Neuronal stem cell (in vitro differentiated cells): Measurements from ENCODE around the gene TMEM187.

Source experiments
- DNase-seq: peaks from one replicate; pipeline ENCODE4 v3.0.0-alpha.2; 2013; ENCODE audit warnings: low spot score
- H2AFZ ChIP-seq: one replicate; pipeline ENCODE4 v1.6.1; 2013; ENCODE audit warnings: mild to moderate bottlenecking, low read length, inconsistent platforms
- H2AK5ac ChIP-seq: 2 replicates; pipeline ENCODE4 v1.6.1; 2013; ENCODE audit warnings: low read depth, mild to moderate bottlenecking, inconsistent platforms, low read length, moderate library complexity, mixed read lengths
- H2BK120ac ChIP-seq: 2 replicates; pipeline ENCODE4 v1.6.1; 2013; ENCODE audit warnings: low read depth, mild to moderate bottlenecking, inconsistent platforms, low read length, moderate library complexity, mixed read lengths
- H2BK12ac ChIP-seq: one replicate; pipeline ENCODE4 v1.6.1; 2013; ENCODE audit warnings: low read length, inconsistent platforms
- H2BK15ac ChIP-seq: 2 replicates; pipeline ENCODE4 v1.6.1; 2013; ENCODE audit warnings: mild to moderate bottlenecking, low read length, inconsistent platforms, mixed read lengths
- H2BK5ac ChIP-seq: one replicate; pipeline ENCODE4 v1.6.1; 2013; ENCODE audit warnings: inconsistent platforms, mild to moderate bottlenecking, low read length, moderate library complexity
- H3K14ac ChIP-seq: one replicate; pipeline ENCODE4 v1.6.1; 2013; ENCODE audit warnings: low read length, inconsistent platforms
- H3K18ac ChIP-seq: 2 replicates; pipeline ENCODE4 v1.6.1; 2013; ENCODE audit warnings: low read length, inconsistent platforms
- H3K23ac ChIP-seq: 2 replicates; pipeline ENCODE4 v1.6.1; 2013; ENCODE audit warnings: low read depth, mild to moderate bottlenecking, mixed read lengths, low read length, inconsistent platforms; ENCODE audit not compliant: poor library complexity
- H3K27ac ChIP-seq: replicated peaks from 3 replicates; pipeline ENCODE4 v1.5.1; 2013; ENCODE audit warnings: low read length, inconsistent platforms
- H3K27me3 ChIP-seq, 3 experiments: 2 replicates each; pipeline ENCODE4 v1.6.1; 2013; ENCODE audit warnings: low read length in 3 of 3, mild to moderate bottlenecking in 2 of 3, inconsistent platforms in 1 of 3, low read depth in 1 of 3, mixed read lengths in 1 of 3, moderate library complexity in 1 of 3; ENCODE audit not compliant: control insufficient read depth in 3 of 3, insufficient read depth in 3 of 3
- H3K36me3 ChIP-seq, 2 donors: replicated peaks in 1 of 2; 2 replicates each; pipeline ENCODE4 v1.6.1; 2013; ENCODE audit warnings: low read length in 2 of 2; ENCODE audit not compliant: control insufficient read depth in 2 of 2, insufficient read depth in 2 of 2
- H3K4ac ChIP-seq: 2 replicates; pipeline ENCODE4 v1.6.1; 2013; ENCODE audit warnings: inconsistent platforms, mild to moderate bottlenecking, low read length, moderate library complexity
- H3K4me1 ChIP-seq, 2 donors: 1 replicate in 1 of 2; 2 replicates in 1 of 2; pipeline ENCODE4 v1.6.1; 2013; ENCODE audit warnings: low read length in 2 of 2, low read depth in 1 of 2; ENCODE audit not compliant: control insufficient read depth in 2 of 2, insufficient read depth in 1 of 2
- H3K4me2 ChIP-seq: one replicate; pipeline ENCODE4 v1.6.1; 2013; ENCODE audit warnings: mild to moderate bottlenecking, low read length, inconsistent platforms; ENCODE audit not compliant: insufficient read depth, poor library complexity, severe bottlenecking
- H3K4me3 ChIP-seq, 2 donors: 2 replicates each; pipeline ENCODE4 v1.5.1; 2013; ENCODE audit warnings: low read length in 2 of 2, mild to moderate bottlenecking in 2 of 2, inconsistent platforms in 1 of 2, moderate library complexity in 1 of 2
- H3K79me1 ChIP-seq: one replicate; pipeline ENCODE4 v1.6.1; 2013; ENCODE audit warnings: low read depth, mild to moderate bottlenecking, inconsistent platforms, low read length, moderate library complexity
- H3K9ac ChIP-seq: one replicate; pipeline ENCODE4 v1.6.1; 2013; ENCODE audit warnings: mild to moderate bottlenecking, low read depth, low read length, inconsistent platforms; ENCODE audit not compliant: poor library complexity
- H3K9me3 ChIP-seq, 2 donors: replicated peaks in 1 of 2; 2 replicates each; pipeline versions ENCODE3 to v1.6.1; 2013; ENCODE audit warnings: low read length in 2 of 2, mild to moderate bottlenecking in 2 of 2, inconsistent platforms in 1 of 2, low read depth in 1 of 2, mixed read lengths in 1 of 2, moderate library complexity in 1 of 2; ENCODE audit not compliant: control insufficient read depth in 2 of 2, insufficient read depth in 1 of 2
- H4K8ac ChIP-seq: one replicate; pipeline ENCODE4 v1.6.1; 2013; ENCODE audit warnings: low read depth, mild to moderate bottlenecking, inconsistent platforms, low read length, moderate library complexity
- H4K91ac ChIP-seq: one replicate; pipeline ENCODE4 v1.6.1; 2013; ENCODE audit warnings: low read length, low read depth, mild to moderate bottlenecking, inconsistent platforms; ENCODE audit not compliant: poor library complexity
- WGBS, 2 donors: extraction: QIAGEN DNeasy Blood & Tissue Kit; methylation state at CpG; one replicate each; pipeline ENCODE4 v1.1.7; 2013; ENCODE audit warnings: missing lambda C conversion rate in 2 of 2, mixed read lengths in 1 of 2; ENCODE audit not compliant: insufficient read length in 2 of 2, insufficient replicate concordance in 1 of 2; ENCODE audit errors: extremely low coverage in 2 of 2; 5-methylcytosine and 5-hydroxymethylcytosine counted together

Gene TMEM187

GRCh38 chrX:153960077-153960476, 12.5 kb upstream of the TMEM187 start:
- H4K8ac ChIP-seq, result no peak overlapping the region
- H3K79me1 ChIP-seq, result peaks cover 12% of the 10 kb centered on the region
- H3K4me1 ChIP-seq, result no peaks in the 10 kb centered on the region
- H3K27ac ChIP-seq, result no peak overlapping the region
- no CpG with 5 or more reads among the region's 16 CpGs for WGBS, 2 donors
- H2BK5ac ChIP-seq, result no peak overlapping the region
- no peak overlapping the region for H3K9ac ChIP-seq
- no peak overlapping the region for H3K4me3 ChIP-seq
- no peak overlapping the region for H2BK15ac ChIP-seq
- no peak overlapping the region for H3K4ac ChIP-seq
- H2BK120ac ChIP-seq, result no peak overlapping the region
- H2AFZ ChIP-seq, result no peak overlapping the region
- no peak overlapping the region for H4K91ac ChIP-seq
- DNase-seq, result no peak
- no peak overlapping the region for H3K18ac ChIP-seq
- H3K4me2 ChIP-seq, result no peak overlapping the region
- H2BK12ac ChIP-seq, result no peak overlapping the region
- no peak overlapping the region for H3K14ac ChIP-seq
- no peak overlapping the region for H2AK5ac ChIP-seq
- peaks cover 59 to 100% of the 10 kb centered on the region in 2 donors for H3K36me3 ChIP-seq
- H3K9me3 ChIP-seq, result no peaks in the 10 kb centered on the region
- H3K27me3 ChIP-seq, result peaks cover 0 to 4% (median 0%) of the 10 kb centered on the region in 3 experiments
- no peak overlapping the region for H3K23ac ChIP-seq

- H3K14ac ChIP-seq, result no peak overlapping the region
- peaks cover 0 to 5% (median 0%) of the 10 kb centered on the region in 3 experiments for H3K27me3 ChIP-seq
- no peak overlapping the region for H3K23ac ChIP-seq
- H4K8ac ChIP-seq, result no peak overlapping the region
- no peak overlapping the region for H3K18ac ChIP-seq
- no peak overlapping the region for H4K91ac ChIP-seq
- H2BK15ac ChIP-seq, result no peak overlapping the region
- no peak for DNase-seq
- no peaks in the 10 kb centered on the region for H3K4me1 ChIP-seq
- H3K27ac ChIP-seq, result no peak overlapping the region
- H3K36me3 ChIP-seq, result peaks cover 54 to 100% of the 10 kb centered on the region in 2 donors
- no peak overlapping the region for H3K4me2 ChIP-seq
- no peaks in the 10 kb centered on the region for H3K9me3 ChIP-seq
- H2BK5ac ChIP-seq, result no peak overlapping the region
- peaks cover 12% of the 10 kb centered on the region for H3K79me1 ChIP-seq
- no peak overlapping the region for H3K9ac ChIP-seq
- H2BK12ac ChIP-seq, result no peak overlapping the region
- no peak overlapping the region for H2AK5ac ChIP-seq
- WGBS, 2 donors, result no CpG with 5 or more reads among the region's 22 CpGs
- H2BK120ac ChIP-seq, result no peak overlapping the region
- H3K4ac ChIP-seq, result no peak overlapping the region
- H2AFZ ChIP-seq, result no peak overlapping the region
- no peak overlapping the region for H3K4me3 ChIP-seq
Measured at GRCh38 chrX:153960786-153961185, 11.8 kb upstream of the TMEM187 start.

- no peaks in the 10 kb centered on the region for H3K9me3 ChIP-seq
- H3K4me3 ChIP-seq, result no peak overlapping the region
- no peak overlapping the region for H2BK15ac ChIP-seq
- DNase-seq, result no peak
- H3K4me2 ChIP-seq, result no peak overlapping the region
- no peak overlapping the region for H2BK12ac ChIP-seq
- H2BK120ac ChIP-seq, result no peak overlapping the region
- no peak overlapping the region for H3K14ac ChIP-seq
- no peak overlapping the region for H3K9ac ChIP-seq
- H3K23ac ChIP-seq, result no peak overlapping the region
- peaks cover 49 to 96% of the 10 kb centered on the region in 2 donors for H3K36me3 ChIP-seq
- H3K4ac ChIP-seq, result no peak overlapping the region
- peaks cover 0 to 5% (median 0%) of the 10 kb centered on the region in 3 experiments for H3K27me3 ChIP-seq
- H2BK5ac ChIP-seq, result no peak overlapping the region
- no peak overlapping the region for H4K8ac ChIP-seq
- no peak overlapping the region for H2AFZ ChIP-seq
- H3K18ac ChIP-seq, result no peak overlapping the region
- H3K4me1 ChIP-seq, result no peaks in the 10 kb centered on the region
- H3K27ac ChIP-seq, result no peak overlapping the region
- H3K79me1 ChIP-seq, result peaks cover 12% of the 10 kb centered on the region
- WGBS, 2 donors, result no CpG with 5 or more reads among the region's 11 CpGs
- no peak overlapping the region for H4K91ac ChIP-seq
- H2AK5ac ChIP-seq, result no peak overlapping the region
Measured at GRCh38 chrX:153961292-153961691, 11.3 kb upstream of the TMEM187 start.

- H3K4me3 ChIP-seq, result no peak overlapping the region
- DNase-seq, result no peak
- H3K36me3 ChIP-seq, result peaks cover 34 to 96% of the 10 kb centered on the region in 2 donors
Measured at GRCh38 chrX:153963546-153963945, 9.0 kb upstream of the TMEM187 start.

More at GRCh38 chrX:153963546-153963945, 9.0 kb upstream of the TMEM187 start:
- peaks cover 12% of the 10 kb centered on the region for H3K79me1 ChIP-seq
- H2AFZ ChIP-seq, result no peak overlapping the region
- whole genome bisulfite sequencing, 2 donors, result no CpG with 5 or more reads among the region's 12 CpGs
- H3K4me2 ChIP-seq, result no peak overlapping the region
- no peak overlapping the region for H2BK120ac ChIP-seq
- H4K8ac ChIP-seq, result no peak overlapping the region
- H3K4me1 ChIP-seq, result peaks cover 10 to 13% of the 10 kb centered on the region in 2 donors
- H3K14ac ChIP-seq, result no peak overlapping the region
- H3K27me3 ChIP-seq, result peaks cover 0 to 5% (median 0%) of the 10 kb centered on the region in 3 experiments
- H2BK5ac ChIP-seq, result no peak overlapping the region
- H2AK5ac ChIP-seq, result no peak overlapping the region
- H2BK12ac ChIP-seq, result no peak overlapping the region
- H4K91ac ChIP-seq, result no peak overlapping the region
- H3K9ac ChIP-seq, result no peak overlapping the region
- H3K4ac ChIP-seq, result no peak overlapping the region
- no peak overlapping the region for H3K27ac ChIP-seq
- no peak overlapping the region for H3K18ac ChIP-seq
- H3K23ac ChIP-seq, result no peak overlapping the region
- no peaks in the 10 kb centered on the region for H3K9me3 ChIP-seq
- H2BK15ac ChIP-seq, result no peak overlapping the region
